Natural killer cell treated with Interleukin-12 subunit alpha and Interleukin-12 subunit beta and Interleukin-15 and Interleukin-18, amount 100 ng/mL, for 72 hours (primary cell): ENCODE results near the gene UVRAG. TPM values are rescaled to one million over a fixed set of nuclear protein-coding genes. Genes with fewer than 3 reads are reported as not detected.
"Not testable (repeated sequence)": the region's sequence is repeated elsewhere in the genome, so short reads cannot be mapped to it uniquely, and the experiment has no call there.

Experiments
- ATAC-seq, 2 donors: fragments of 150-1000 bp; cut with Tn5 transposase in 1 of 2; sonication (Bioruptor Pico), chemical (Tn5 transposase) in 1 of 2; 2 replicates each; pipeline ENCODE4 v1.10.0; 2021
- DNase-seq: peaks from one replicate; pipeline ENCODE4 v3.0.0; 2022; ENCODE audit warnings: low spot score
- H3K27ac Mint-ChIP-seq, 2 donors: 1 replicate in 1 of 2; 2 replicates in 1 of 2; pipeline ENCODE4 v1.8.0; 2022; ENCODE audit warnings: mixed read lengths in 2 of 2, mild to moderate bottlenecking in 1 of 2, moderate library complexity in 1 of 2
- H3K27me3 Mint-ChIP-seq, 2 donors: 1 replicate in 1 of 2; 2 replicates in 1 of 2; pipeline ENCODE4 v1.8.0; 2022; ENCODE audit warnings: mixed read lengths in 2 of 2
- H3K36me3 Mint-ChIP-seq: one replicate; pipeline ENCODE4 v1.8.0; 2022; ENCODE audit warnings: mixed read lengths
- H3K4me1 Mint-ChIP-seq, 2 donors: 1 replicate in 1 of 2; 2 replicates in 1 of 2; pipeline ENCODE4 v1.8.0; 2022; ENCODE audit warnings: low read depth in 2 of 2, mixed read lengths in 2 of 2, mild to moderate bottlenecking in 1 of 2
- H3K4me3 Mint-ChIP-seq: one replicate; pipeline ENCODE4 v1.8.0; 2022; ENCODE audit warnings: mixed read lengths
- H3K9me3 Mint-ChIP-seq: 2 replicates; pipeline ENCODE4 v1.8.0; 2022; ENCODE audit warnings: mixed read lengths
- total RNA-seq, 2 donors: library from RNA; stranded (reverse); gene quantifications; one replicate each; pipeline ENCODE4 v1.2.3, GENCODE V29; 2022

Gene UVRAG
- total RNA-seq, 2 donors from 2014 or later = 16.6 to 29.9 TPM

DNA sequence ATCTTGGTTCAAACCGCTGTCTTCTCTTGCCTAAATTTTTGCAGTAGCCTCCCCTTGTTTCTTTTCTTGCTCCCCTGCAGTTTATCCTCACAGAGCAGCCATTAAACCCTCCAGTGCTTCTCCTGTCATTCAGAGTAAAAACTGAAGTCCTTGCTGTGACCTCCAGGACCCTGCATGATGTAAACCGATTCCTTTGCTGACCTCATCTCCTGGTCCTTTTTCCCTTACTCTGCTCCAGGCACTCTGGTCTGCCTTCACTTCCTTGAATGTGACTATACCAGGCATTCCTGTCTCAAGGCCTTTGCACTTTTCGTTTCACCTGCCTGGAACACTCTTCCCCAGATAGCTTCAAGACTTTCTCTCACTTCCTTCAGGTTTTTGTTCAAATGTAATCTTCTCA, 239.3 kb downstream of the UVRAG start:
- no peaks in the 10 kb centered on the region for H3K27me3 Mint-ChIP-seq

GRCh38 chr11:76056876-76057275, 241.9 kb downstream of the UVRAG start:
- Mint-ChIP-seq H3K9me3 (no peaks in the 10 kb centered on the region), H3K36me3 (peaks cover 6% of the 10 kb centered on the region), H3K4me1 (peaks cover 11 to 18% of the 10 kb centered on the region in 2 donors), H3K27ac (no peak overlapping the region), H3K27me3 (no peaks in the 10 kb centered on the region), H3K4me3 (no peak overlapping the region)
- DNase-seq (no peak), ATAC-seq (no peak)

More for the DNA sequence above, 239.3 kb downstream of the UVRAG start:
- Mint-ChIP-seq H3K4me3 (no peak overlapping the region), H3K4me1 (peaks cover 11 to 21% of the 10 kb centered on the region in 2 donors), H3K36me3 (peaks cover 6% of the 10 kb centered on the region), H3K9me3 (no peaks in the 10 kb centered on the region), H3K27ac (no peak overlapping the region)
- DNase-seq (no peak), ATAC-seq (no peak)

- not testable (repeated sequence) for ATAC-seq, H3K36me3 Mint-ChIP-seq, H3K9me3 Mint-ChIP-seq, H3K27ac Mint-ChIP-seq, H3K27me3 Mint-ChIP-seq, H3K4me3 Mint-ChIP-seq, DNase-seq, H3K4me1 Mint-ChIP-seq
Measured at GRCh38 chr11:76060475-76061036, 245.5 kb downstream of the UVRAG start.

GRCh38 chr11:76062733-76063132, 247.7 kb downstream of the UVRAG start:
- no peak for DNase-seq
- H3K36me3 Mint-ChIP-seq = peaks cover 6% of the 10 kb centered on the region
- no peak for ATAC-seq
- H3K27me3 Mint-ChIP-seq = no peaks in the 10 kb centered on the region
- no peak overlapping the region for H3K27ac Mint-ChIP-seq
- no peak overlapping the region for H3K4me3 Mint-ChIP-seq
- H3K4me1 Mint-ChIP-seq = peaks cover 0 to 4% of the 10 kb centered on the region in 2 donors
- H3K9me3 Mint-ChIP-seq = no peaks in the 10 kb centered on the region

- no peak overlapping the region for H3K4me3 Mint-ChIP-seq
- no peak for ATAC-seq
- no peak overlapping the region for H3K27ac Mint-ChIP-seq
- H3K4me1 Mint-ChIP-seq = no peaks in the 10 kb centered on the region
- no peaks in the 10 kb centered on the region for H3K27me3 Mint-ChIP-seq
- H3K36me3 Mint-ChIP-seq = peaks cover 6% of the 10 kb centered on the region
- H3K9me3 Mint-ChIP-seq = no peaks in the 10 kb centered on the region
- DNase-seq = no peak
Measured at GRCh38 chr11:76064192-76064591, 249.2 kb downstream of the UVRAG start.

- H3K9me3 Mint-ChIP-seq = no peaks in the 10 kb centered on the region
- peaks cover 5 to 9% of the 10 kb centered on the region in 2 donors for H3K4me1 Mint-ChIP-seq
- DNase-seq (no peak), ATAC-seq (no peak)
- H3K27me3 Mint-ChIP-seq = no peaks in the 10 kb centered on the region
- H3K4me3 Mint-ChIP-seq = no peak overlapping the region
- no peak overlapping the region for H3K27ac Mint-ChIP-seq
- H3K36me3 Mint-ChIP-seq = peaks cover 4% of the 10 kb centered on the region
Measured at GRCh38 chr11:76067099-76067498, 252.1 kb downstream of the UVRAG start.

DNA sequence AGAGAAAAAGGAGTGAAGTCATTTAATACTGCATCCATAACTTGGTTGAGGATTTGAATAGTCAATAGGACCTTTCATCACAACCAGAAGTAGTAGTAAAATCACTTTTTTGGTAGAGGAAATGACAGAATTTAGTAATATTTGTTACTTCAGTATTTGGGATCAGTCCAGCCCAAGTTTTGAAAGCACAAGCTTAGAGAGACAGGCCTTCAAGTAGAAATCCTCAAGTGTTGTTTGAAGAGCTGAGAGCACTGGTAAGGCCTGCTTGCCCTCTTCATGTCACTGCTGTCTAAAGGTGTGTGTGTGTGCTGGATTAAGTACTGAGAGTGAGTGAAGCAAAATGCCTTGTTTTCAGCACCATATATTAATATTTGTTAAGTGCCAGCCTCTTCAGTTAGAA, 254.0 kb downstream of the UVRAG start:
- Mint-ChIP-seq H3K4me3 (no peak overlapping the region), H3K27me3 (no peaks in the 10 kb centered on the region), H3K36me3 (no peaks in the 10 kb centered on the region), H3K4me1 (peaks cover 5 to 9% of the 10 kb centered on the region in 2 donors), H3K9me3 (no peaks in the 10 kb centered on the region), H3K27ac (no peak overlapping the region)
- DNase-seq (no peak), ATAC-seq (no peak)

DNA sequence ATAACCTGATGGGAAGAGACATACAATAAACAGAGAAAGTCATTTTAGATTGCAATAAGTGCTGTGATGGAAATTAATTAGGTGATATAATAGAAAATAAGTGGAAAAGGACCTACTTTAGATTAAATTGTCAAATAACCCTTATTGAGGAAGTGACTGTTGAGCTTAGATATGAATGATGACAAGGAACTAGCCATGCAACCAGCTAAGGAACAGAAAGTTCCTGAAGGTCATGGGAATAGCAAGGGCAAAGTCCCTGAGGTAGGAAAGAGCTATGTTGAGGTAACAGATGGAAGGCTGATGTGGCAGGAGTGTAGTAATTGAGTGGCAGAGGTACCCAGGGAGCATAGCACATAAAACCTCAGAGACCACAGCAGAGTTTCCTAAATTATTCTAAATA, 256.1 kb downstream of the UVRAG start:
- no peak overlapping the region for H3K27ac Mint-ChIP-seq
- DNase-seq = no peak
- H3K27me3 Mint-ChIP-seq = no peaks in the 10 kb centered on the region
- H3K4me1 Mint-ChIP-seq = peaks cover 8 to 11% of the 10 kb centered on the region in 2 donors
- no peaks in the 10 kb centered on the region for H3K36me3 Mint-ChIP-seq
- ATAC-seq = no peak
- H3K9me3 Mint-ChIP-seq = no peaks in the 10 kb centered on the region
- H3K4me3 Mint-ChIP-seq = no peak overlapping the region

DNA sequence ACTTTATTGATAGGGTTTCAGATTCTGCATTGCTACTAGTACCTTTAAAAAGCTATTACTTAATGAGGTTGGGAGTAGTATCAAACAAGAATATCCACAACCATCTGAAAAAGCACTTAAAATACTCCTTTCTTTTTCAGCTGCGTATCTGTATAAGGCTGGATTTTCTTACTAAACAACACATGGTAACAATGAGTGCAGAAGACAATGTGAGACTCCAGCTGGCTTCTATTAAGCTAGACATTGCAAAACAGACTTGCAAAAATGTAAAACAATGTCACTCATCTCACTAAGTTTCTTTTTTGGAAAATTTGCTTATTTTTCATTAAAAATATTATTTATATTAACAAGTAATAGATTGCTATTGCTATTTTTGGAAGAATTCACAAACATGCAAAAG, 258.7 kb downstream of the UVRAG start:
- DNase-seq (no peak), ATAC-seq (no peak)
- Mint-ChIP-seq H3K4me3 (no peak overlapping the region), H3K27me3 (no peaks in the 10 kb centered on the region), H3K9me3 (no peaks in the 10 kb centered on the region), H3K36me3 (no peaks in the 10 kb centered on the region), H3K27ac (no peak overlapping the region), H3K4me1 (peaks cover 10 to 11% of the 10 kb centered on the region in 2 donors)

- no peak overlapping the region for H3K4me3 Mint-ChIP-seq
- ATAC-seq = no peak
- no peaks in the 10 kb centered on the region for H3K36me3 Mint-ChIP-seq
Measured at GRCh38 chr11:76074148-76075095, 259.4 kb downstream of the UVRAG start.

DNA sequence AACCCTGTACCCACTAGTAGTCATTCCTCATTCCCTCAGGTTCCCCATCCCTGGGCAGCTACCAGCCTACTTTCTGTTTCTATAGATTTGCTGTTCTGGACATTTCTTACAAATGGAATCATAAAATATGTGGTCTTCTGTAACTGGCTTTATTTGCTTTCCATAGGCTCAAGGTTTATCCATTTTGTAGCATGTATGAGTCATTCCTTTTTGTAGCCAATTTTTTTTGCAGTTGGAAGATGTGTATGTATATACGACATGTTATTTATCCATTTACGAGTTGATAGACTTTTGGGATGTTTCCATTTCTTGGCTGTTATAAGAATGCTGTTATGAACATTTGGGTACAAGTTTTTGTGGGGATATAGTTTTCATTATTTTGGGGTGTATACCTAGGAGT, 260.7 kb downstream of the UVRAG start:
- H3K27me3 Mint-ChIP-seq = no peaks in the 10 kb centered on the region
- no peaks in the 10 kb centered on the region for H3K9me3 Mint-ChIP-seq
- H3K4me3 Mint-ChIP-seq = no peak overlapping the region
- no peaks in the 10 kb centered on the region for H3K36me3 Mint-ChIP-seq
- peaks cover 10 to 11% of the 10 kb centered on the region in 2 donors for H3K4me1 Mint-ChIP-seq
- no peak overlapping the region for H3K27ac Mint-ChIP-seq
- ATAC-seq (no peak), DNase-seq (no peak)

More at GRCh38 chr11:76074148-76075095, 259.4 kb downstream of the UVRAG start:
- DNase-seq = no peak
- H3K27me3 Mint-ChIP-seq = no peaks in the 10 kb centered on the region
- H3K9me3 Mint-ChIP-seq = no peaks in the 10 kb centered on the region
- H3K4me1 Mint-ChIP-seq = peaks cover 10 to 11% of the 10 kb centered on the region in 2 donors
- H3K27ac Mint-ChIP-seq = no peak overlapping the region

DNA sequence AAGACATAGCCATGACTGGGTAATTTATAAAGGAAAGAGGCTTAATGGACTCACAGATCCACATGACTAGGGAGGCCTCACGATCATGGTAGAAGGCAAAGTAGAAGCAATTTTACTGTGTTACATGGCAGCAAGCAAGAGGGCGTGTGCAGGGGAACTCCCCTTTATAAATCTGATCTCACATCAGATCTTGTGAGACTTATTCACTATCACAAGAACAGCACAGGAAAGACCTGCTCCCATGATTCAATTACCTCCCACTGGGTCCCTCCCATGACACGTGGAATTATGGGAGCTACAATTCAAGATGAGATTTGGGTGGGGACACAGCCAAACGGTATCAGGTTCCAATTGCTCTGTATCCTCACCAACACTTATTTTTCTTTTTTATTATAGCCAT, 261.2 kb downstream of the UVRAG start:
- H3K9me3 Mint-ChIP-seq, H3K27ac Mint-ChIP-seq: not testable (repeated sequence)

DNA sequence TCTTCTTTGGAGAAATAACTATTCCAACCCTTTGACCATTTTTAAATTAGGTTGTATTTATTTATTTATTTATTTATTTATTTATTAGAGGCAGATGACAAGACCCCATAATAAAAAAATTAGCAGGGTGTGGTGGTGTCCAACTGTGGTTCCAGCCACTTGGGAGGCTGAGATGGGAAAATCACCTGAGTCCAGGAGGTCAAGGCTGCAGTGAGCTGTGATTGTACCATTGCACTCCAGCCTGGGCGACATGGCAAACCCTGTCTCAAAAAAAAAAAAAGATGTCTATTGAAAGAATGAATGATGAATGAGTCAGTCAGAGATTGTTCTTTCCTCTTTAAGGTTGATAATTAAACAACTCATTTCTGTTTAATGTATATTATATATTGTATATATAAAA, 261.7 kb downstream of the UVRAG start:
- no peak overlapping the region for H3K27ac Mint-ChIP-seq
- DNase-seq (no peak), ATAC-seq (no peak)

More for the DNA sequence above, 261.2 kb downstream of the UVRAG start:
- H3K27me3 Mint-ChIP-seq, H3K4me1 Mint-ChIP-seq, H3K4me3 Mint-ChIP-seq, H3K36me3 Mint-ChIP-seq, ATAC-seq, DNase-seq: not testable (repeated sequence)

GRCh38 chr11:76077575-76078150, 262.7 kb downstream of the UVRAG start:
- peaks cover 3 to 5% of the 10 kb centered on the region in 2 donors for H3K4me1 Mint-ChIP-seq
- H3K9me3 Mint-ChIP-seq = no peaks in the 10 kb centered on the region
- H3K27me3 Mint-ChIP-seq = no peaks in the 10 kb centered on the region
- ATAC-seq = no peak
- H3K27ac Mint-ChIP-seq = no peak overlapping the region
- no peaks in the 10 kb centered on the region for H3K36me3 Mint-ChIP-seq
- no peak for DNase-seq
- H3K4me3 Mint-ChIP-seq = no peak overlapping the region

More for the DNA sequence above, 261.7 kb downstream of the UVRAG start:
- H3K4me3 Mint-ChIP-seq = no peak overlapping the region
- H3K36me3 Mint-ChIP-seq = no peaks in the 10 kb centered on the region
- no peaks in the 10 kb centered on the region for H3K27me3 Mint-ChIP-seq
- H3K9me3 Mint-ChIP-seq = no peaks in the 10 kb centered on the region
- H3K4me1 Mint-ChIP-seq = peaks cover 4 to 8% of the 10 kb centered on the region in 2 donors
